Activated naive CD4-positive, alpha-beta T cell treated with anti-CD3 and anti-CD28 coated beads, Interleukin-2, amount 50 U/mL, for 16 hours (primary cell): ENCODE results near the gene LSM12.
"Not testable (repeated sequence)": the region's sequence is repeated elsewhere in the genome, so short reads cannot be mapped to it uniquely, and the experiment has no call there.

Experiments
- DNase-seq: peaks from one replicate; pipeline ENCODE4 v3.0.0-alpha.2; 2020

LSM12 gene

DNA sequence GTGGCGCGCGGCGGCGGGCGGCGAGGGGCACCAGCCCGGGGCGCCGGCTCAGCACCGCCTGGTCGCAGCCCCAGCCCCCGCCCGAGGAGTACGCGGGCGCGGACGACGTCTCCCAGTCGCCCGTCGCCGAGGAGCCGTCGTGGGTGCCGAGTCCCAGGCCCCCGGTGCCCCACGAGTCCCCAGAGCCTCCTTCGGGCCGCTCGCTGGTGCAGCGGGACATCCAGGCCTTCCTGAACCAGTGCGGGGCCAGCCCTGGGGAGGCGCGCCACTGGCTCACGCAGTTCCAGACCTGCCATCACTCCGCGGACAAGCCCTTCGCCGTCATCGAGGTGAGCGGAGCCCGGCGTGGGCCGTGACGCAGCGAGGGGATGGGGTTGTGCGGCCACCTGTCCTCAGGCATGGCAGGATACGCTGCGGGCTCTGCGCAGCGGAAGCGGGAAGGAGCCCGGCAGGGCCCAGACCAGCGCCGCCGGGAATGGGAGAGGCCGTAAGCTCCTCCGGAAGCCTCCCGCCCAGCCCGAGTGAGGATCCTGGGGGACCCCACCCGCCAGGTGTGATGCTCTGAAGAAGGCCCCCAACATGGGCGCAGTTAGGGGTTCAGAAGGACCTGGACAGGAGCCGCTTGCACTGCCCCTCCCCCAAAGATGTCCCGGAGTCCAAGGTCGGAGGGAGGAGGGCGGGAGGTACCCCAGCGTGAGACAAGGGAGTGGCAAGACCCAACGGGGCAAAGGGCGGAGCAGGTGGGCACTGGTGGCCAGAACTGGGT is 61.5 kb downstream of the LSM12 start:
- peak; percentile 31 for DNase-seq

DNA sequence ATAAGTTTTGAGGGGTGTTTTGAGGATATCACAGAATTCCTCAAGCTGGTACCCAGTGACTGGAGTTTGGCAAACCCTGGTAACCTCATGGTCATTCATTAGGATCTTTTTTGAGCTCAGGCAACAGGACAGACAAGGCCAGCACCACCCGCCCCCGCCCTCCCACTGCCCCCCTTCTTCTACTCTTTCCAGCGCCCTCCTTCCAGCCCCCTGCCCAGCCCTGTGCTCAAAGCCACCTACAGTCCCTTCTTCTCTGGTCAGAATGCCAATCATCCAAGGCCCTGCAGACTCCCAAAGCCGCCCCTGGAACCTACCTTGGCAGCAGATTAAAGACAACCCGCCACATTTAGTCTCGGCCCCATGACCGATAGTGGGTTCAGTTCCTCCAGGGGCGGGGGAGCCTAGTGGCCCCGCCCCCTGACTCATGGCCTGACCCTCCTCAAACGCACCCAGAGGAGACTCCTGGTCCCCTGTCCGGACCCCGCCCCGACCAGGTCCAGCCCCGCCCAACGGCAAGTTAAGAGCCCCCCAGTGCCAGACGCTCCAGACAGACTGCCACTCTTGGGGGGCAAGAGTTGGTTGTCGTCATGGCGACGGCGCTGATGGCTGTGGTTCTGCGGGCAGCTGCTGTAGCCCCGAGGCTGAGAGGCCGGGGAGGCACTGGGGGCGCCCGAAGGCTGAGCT is 62.3 kb downstream of the LSM12 start, which contains the start of gene NAGS:
Gene NAGS, plus strand, starts transcription at position 546 of the 684 bp plus-strand sequence. Its CDS starts 42 bp downstream, at position 588.
- DNase-seq = no peak

DNA sequence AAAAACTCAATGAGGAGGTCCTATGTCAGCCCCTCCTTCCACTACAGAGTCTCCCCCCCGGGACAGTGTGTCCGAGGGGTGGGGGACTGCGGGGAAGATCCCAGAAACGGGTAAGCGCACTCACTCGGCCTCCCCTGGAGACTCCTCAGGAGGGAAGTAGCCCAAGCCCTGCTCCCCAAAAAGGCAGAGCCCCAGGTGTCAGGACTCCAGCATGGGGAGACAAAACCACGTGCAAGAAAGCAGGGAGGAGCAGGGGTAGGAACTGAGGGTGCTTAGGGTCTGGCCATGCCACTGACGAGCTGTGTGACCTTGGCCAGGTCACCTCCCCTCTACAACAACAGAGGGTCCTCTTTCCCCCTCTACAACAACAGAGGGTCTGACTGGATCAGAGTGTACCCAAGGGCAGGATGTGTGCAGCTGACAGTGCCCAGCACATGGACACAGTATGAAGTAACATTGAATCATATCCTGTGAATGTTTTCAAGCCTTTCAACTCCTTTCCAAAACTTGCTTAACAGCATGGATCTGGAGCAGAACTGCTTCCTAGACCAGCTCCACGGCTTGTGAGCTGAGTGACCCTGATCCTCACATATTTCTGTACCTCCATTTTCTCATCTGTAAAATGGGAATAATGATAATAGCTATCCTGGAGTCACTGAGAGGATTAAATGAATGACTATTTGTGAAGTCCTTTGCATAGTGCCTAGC is 64.2 kb downstream of the LSM12 start:
- DNase-seq = no peak

DNA sequence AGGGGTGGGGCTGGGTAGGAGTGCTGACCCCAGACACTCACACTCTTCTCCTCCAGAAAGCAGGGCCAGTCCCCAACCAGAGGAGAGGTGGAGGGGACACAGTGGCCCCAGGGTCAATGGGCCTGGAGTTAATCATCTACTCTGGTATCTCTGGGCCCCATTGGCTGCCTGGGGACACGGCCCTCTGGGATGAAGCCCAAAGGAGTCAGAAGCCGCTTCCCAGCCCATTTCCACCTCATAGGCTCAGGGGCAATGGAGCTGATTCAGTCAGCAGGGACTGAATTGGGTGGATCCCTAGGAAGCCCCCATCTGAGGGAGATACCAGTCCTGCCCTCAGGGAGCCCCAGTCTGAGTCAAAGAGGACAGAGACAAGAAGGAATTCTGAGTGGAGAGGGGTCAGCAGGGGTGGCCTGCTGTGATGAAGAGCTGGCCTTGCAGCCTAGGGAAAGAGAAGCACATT is 65.0 kb downstream of the LSM12 start:
- DNase-seq = no peak

DNA sequence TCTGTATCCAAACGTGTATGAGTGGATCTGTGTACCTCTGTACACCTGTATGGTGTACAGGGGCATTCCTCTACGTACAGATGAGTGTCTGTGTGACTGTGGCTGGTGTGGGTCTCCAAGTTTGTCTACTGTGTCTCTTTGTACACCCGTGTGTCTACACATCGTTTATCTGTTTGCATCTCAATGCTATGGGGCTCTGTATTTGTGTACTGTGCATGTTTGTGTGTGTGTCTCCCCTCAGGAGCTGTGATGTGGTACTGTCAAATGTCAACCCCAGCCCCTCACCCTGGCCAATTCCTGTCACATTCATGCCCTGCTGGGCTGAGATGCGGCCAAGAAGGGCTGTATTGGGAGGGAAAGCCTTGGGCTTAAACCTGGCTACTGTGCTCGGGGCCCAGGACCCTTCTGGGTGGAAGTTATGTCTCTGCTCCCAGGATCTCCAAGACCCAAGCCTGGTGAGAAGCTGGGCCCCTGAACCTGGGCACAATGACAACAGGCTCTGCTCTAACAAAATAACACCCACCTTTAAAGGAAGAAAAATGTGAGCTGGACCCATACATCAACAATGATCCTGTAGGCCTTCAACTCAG is 65.5 kb downstream of the LSM12 start:
- no peak for DNase-seq

DNA sequence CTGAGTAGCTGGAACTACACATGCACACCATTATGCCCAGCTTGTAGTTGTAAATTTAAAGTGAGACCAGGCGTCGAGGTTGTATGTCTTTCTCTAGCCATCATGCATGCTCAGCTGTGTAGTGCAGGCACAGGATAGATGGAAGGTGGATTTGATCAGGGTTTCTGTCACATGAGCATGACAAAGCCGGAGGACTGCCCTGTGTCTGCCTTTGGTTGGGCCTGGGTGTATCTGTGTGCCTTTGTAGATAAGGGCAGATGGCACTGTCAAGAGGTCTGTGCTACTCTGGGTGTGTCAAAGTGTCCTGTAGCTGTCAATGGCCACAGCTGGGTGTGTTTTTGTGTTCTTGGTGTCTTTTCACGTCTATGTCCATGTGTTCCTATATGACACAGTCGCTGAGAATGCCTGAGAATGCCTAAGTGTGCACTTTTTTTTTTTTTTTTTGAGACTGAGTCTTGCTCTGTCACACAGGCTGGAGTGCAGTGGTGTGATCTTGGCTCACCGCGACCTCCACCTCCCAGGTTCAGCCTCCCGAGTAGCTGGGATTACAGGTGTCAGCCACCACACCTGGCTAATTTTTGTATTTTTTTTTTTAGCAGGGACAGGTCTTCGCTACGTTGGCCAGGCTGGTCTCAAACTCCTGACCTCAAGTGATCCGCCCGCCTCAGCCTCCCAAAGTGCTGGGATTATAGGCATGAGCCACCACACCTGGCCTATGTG is 66.2 kb downstream of the LSM12 start:
- no peak for DNase-seq

DNA sequence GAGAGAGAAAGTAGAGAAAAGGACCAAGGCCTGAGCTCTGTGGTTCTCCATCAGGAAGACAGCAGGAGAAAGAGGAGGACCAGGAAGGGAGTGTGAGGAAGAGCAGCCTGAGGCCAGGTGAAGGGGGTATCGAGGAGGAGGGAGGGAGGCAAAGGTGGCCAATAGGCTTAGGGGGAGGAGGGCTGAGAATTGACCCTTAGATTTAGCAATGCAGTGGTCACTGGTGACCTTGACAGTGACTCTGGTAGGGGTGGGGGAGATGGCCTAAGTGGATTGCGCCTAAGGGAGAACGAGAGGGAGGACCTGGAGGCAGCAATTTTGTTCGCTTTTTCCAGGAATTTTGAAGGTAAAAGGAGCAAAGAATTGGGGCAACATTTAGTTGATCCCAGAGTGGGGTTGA is 67.4 kb downstream of the LSM12 start:
- no peak for DNase-seq

DNA sequence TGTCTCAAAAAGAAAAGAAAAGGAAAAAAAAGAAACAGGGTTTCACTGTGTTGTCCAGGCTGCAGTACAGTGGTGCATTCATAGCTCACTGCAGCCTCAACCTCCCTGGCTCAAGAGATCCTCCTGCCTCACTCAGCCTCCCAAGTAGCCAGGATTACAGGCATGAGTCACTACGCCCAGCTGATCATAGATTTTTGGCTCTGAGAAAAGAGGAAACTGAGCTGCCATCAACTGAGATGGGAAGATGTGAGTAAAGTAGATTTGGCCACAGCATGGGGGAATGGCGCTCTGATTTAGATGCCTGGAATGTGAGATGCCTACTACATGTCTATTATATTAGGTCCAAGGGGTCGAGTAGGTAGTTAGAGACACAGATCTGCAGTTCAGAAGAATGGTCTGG is 67.9 kb downstream of the LSM12 start:
- no peak for DNase-seq

DNA sequence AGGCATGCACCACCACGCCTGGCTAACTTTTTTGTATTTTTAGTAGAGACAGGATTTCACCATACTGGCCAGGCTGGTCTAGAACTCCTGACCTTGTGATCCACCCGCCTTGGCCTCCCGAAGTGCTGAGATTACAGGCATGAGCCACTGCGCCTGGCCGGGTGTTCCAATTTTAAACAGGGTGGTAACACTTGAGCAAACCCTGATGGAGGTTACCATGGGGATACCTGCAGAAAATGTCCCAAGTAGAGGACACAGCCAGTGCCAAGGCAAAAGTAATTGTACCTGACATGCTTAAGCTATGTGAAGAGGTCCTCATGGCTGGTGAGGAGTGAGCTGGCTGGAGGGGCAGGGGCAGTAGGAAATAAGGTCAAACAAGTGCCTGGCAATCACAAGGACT is 69.3 kb downstream of the LSM12 start:
- DNase-seq = not testable (repeated sequence)

DNA sequence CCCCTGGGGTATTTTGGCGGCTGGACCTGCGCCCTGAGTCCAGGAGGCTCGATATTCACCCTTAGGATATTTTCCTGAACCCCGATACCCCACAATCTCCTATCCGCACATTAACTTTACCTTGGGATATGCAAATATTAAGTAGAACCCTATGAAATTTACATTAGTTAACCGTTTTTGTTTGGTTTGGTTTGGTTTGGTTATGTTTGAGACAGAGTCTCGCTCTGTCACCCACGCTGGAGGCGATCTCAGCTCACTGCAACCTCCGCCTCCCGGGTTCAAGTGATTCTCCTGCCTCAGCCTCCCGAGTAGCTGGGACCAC is 71.4 kb downstream of the LSM12 start:
- DNase-seq = no peak

DNA sequence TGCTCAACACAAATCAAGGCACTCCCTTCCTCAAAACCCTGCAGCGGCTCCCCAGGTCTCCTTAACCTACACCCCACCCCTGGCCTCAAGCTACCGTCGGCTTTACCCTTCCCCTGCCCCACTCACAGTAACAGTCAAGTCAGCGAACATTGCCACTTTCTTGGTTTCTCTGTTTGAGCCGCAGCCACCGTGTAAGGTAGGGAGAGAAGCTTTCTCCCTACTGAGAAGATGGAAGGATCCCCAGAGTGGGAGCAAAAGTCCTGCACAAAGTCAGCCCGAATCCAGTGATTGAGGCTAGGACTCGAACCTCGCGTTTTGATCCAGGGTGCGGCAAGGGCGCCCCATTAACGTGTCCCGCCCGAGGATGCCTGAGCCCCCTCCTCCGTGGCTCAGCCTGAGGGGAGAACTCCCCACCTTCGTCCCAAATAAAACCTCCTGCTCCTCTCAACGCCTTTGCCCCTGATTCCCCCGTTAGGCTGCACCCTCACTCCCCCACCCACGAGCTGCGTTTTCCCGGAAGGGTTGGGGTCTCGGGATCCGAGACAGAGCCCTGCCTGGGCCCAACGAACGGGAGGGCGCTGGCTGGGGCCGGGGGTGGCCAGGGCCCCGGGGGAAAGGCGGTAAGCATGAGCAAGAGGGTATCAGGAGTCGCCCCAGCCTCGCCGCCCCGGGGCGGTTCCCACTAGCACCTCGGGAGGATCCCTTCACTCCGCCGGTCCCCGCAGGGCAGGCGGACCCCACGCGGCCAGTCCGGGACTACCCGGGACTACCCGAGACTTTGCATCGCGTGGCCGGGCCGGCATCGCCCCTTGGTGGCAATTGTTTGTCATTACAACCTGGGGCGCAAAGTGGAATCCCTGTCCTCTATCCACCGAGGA is 72.0 kb downstream of the LSM12 start:
- peak; percentile 67 for DNase-seq

DNA sequence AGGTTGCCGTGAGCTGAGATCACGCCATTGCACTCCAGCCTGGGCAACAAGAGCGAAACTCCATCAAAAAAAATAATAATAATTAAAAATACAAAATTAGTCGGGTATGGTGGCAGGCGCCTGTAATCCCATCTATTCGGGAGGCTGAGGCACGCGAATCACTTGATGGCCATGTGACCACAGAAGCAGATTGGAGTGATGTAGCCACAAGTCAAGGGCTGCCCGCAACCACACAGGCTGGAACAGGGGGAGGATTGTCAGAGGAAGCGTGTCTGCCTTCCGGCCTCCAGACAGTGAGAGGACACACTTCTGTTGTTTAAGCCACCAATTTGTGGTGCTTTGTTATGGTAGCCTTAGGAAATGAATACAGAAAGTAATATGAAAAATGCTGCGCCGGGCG is 73.8 kb downstream of the LSM12 start:
- no peak for DNase-seq

DNA sequence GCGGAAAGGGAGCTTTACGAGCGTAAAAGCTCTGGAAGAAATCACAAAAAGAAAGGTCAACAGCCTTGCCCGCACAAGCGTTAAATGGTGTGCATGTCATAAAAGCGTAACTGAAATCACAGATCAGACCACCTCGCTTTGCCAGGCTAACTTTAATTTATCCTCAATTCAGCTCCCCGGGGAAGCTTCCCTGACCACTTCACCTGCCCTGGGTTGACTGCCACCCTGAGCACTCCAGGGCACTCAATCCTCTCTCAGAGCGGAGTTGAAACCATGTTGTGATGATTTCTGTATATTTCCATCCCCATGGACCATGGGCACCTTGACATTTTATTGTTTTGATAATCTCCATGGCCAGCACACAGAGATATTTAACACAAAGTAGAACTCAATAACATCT is 78.2 kb downstream of the LSM12 start:
- DNase-seq = no peak

DNA sequence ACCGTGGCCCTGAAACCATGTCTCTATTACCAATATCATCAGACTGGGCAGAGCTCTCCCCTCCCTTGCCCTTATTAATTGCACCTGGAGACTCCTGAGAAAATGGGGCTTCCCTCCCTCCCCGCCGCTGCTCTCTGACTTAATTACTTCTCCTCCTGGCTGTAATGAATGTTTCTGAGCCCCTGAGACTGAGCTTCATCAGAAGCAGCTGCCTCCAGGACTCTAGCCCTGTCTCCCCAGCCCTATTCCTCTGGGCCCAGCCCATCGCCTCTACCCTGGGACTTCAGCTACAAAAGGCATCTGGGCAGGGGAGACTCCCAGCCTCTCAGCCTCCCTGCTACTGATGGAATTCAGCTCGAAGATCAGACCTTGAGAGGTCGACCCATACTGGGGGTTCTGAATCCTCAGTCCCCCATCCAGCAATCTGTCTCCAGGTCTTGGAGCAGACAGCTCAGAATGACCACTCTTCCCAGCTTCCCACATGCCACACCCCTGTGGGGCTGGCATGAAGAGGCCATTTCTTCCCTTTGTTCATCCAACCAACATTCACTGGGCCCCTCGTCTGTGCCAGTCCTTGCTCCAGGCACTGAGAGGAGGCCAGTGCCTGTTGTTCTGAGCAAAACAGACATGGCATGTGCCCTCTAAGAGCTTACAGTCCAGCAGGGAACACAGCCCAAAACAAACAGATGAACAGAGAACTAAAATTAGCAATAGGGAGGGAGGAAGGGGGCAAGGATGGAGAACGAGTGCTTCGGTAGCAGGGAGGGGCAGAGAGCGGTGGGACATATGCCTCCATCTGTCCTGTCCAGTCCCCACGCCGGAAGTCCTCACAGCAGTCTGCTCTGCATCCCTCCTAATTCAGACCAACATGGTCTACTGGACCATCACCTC is 79.1 kb downstream of the LSM12 start:
- DNase-seq = no peak

DNA sequence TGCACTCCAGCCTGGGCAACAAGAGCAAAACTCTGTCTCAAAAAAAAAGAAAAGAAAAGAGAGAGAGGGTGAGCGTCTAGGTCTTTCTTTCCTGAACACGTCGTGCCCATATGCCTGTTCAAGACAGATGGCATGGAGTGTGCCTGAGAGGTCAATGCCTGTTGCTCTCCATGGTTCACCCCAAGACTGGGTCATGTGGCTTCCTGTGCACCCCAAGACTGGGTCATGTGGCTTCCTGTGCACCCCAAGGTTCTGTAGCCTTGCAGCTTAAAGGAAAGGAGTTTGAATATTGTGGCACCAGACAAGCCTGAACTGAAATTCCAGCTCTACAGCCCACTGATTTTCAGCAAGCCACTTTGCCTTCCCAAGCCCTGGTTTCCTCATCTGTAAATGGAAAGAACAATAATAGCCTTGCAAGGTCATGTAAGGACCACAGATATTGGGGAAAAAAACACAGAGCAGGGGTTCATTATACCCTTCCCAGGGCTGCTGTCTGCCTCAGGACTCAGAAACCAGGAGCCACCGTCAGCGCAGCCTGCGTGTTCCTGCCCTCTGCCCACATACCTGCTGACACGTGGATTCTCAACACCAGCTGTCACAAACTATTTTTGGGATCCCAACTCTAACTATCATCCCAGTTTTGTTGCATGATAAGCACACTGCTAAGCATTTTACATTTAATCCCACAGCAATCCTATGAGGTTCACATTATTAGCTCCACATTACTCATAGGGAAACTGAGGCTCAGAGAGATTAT is 80.1 kb downstream of the LSM12 start:
- no peak for DNase-seq

DNA sequence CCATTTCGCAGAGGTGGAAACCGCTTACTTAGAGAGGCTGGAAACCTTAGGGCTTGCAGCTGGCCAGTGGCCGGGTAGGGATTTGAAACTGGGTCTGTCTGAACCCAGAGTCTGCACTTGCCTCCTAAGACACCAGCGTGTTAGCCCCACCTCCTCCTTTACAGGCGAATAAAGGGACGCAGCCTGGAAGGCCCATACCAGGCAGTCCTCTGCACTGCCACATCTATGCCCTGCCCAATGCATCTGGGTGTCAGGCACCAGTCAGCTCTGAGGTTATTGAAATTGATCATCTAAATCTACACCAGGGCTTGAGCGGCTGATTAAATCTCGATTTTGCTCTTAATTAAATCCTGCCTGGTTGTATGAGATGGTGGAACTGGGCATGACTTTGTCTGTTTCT is 82.0 kb downstream of the LSM12 start:
- DNase-seq = no peak
